Prostate gland (tissue), 2 donors: Measurements from ENCODE around the gene LRP4.

Source experiments
- POLR2A ChIP-seq: fragments of 450-650 bp; IDR thresholded peaks from one replicate; pipeline ENCODE4 v1.6.1; 2016; ENCODE audit warnings: antibody characterized with exemption, mild to moderate bottlenecking
- POLR2AphosphoS5 ChIP-seq: sonication (generic); formaldehyde crosslinking; IDR thresholded peaks from one replicate; pipeline ENCODE4 v1.6.1; 2017; ENCODE audit warnings: antibody characterized with exemption
- TF ChIP-seq, protein P1 (sequence below), 4 experiments: fragments of 200-600 bp in 2 of 4; fragments of 450-650 bp in 2 of 4; sonication (generic) in 2 of 4; IDR thresholded peaks; 1 replicate in 3 of 4; 2 replicates in 1 of 4; pipeline ENCODE4 v1.5.1; 2016 to 2019; ENCODE audit warnings: antibody characterized with exemption in 4 of 4, mild to moderate bottlenecking in 2 of 4, moderate library complexity in 2 of 4

- TF ChIP-seq, protein P1, sequence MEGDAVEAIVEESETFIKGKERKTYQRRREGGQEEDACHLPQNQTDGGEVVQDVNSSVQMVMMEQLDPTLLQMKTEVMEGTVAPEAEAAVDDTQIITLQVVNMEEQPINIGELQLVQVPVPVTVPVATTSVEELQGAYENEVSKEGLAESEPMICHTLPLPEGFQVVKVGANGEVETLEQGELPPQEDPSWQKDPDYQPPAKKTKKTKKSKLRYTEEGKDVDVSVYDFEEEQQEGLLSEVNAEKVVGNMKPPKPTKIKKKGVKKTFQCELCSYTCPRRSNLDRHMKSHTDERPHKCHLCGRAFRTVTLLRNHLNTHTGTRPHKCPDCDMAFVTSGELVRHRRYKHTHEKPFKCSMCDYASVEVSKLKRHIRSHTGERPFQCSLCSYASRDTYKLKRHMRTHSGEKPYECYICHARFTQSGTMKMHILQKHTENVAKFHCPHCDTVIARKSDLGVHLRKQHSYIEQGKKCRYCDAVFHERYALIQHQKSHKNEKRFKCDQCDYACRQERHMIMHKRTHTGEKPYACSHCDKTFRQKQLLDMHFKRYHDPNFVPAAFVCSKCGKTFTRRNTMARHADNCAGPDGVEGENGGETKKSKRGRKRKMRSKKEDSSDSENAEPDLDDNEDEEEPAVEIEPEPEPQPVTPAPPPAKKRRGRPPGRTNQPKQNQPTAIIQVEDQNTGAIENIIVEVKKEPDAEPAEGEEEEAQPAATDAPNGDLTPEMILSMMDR (IDR thresholded peaks at IDR 0.05): no peak
- TF ChIP-seq POLR2A (no peak), POLR2AphosphoS5 (no peak)
Measured at GRCh38 chr11:46894506-46894905, 23.8 kb downstream of the LRP4 start.
